Activated CD4-positive, alpha-beta memory T cell treated with anti-CD3 and anti-CD28 coated beads, Interleukin-2, amount 10 ng/mL, durations not matched to agents 7 days and 5 days (primary cell): Measurements from ENCODE around the gene MATR3. TPM values are rescaled to one million over a fixed set of nuclear protein-coding genes. Genes with fewer than 3 reads are reported as not detected.
A peak's percentile ranks its signal among the peaks of the same experiment; 100 is the strongest.
"Not testable (repeated sequence)": the region's sequence is repeated elsewhere in the genome, so short reads cannot be mapped to it uniquely, and the experiment has no call there.

ENCODE experiments used
- CTCF ChIA-PET: fragments of 350-600 bp; sonication (Branson Sonifier 250); formaldehyde crosslinking; loops from one replicate; lab custom pipeline; 2021; ENCODE audit warnings: antibody characterized with exemption, inconsistent platforms; lab: Charles Lee
- POLR2A ChIA-PET: fragments of 350-600 bp; sonication (Branson Sonifier 250); formaldehyde crosslinking; loops from one replicate; lab custom pipeline; 2021; ENCODE audit warnings: antibody characterized with exemption; lab: Charles Lee
- DNase-seq: peaks from one replicate; pipeline ENCODE4 v3.0.0-alpha.2; 2020
- H3K27ac Mint-ChIP-seq: one replicate; pipeline ENCODE4 v1.8.0; 2021; ENCODE audit warnings: mild to moderate bottlenecking, mixed read lengths
- H3K27me3 Mint-ChIP-seq: one replicate; pipeline ENCODE4 v1.8.0; 2021; ENCODE audit warnings: mixed read lengths
- H3K36me3 Mint-ChIP-seq: one replicate; pipeline ENCODE4 v1.8.0; 2021; ENCODE audit warnings: low read depth, mixed read lengths
- H3K4me1 Mint-ChIP-seq: one replicate; pipeline ENCODE4 v1.8.0; 2021; ENCODE audit warnings: mixed read lengths
- H3K4me3 Mint-ChIP-seq: one replicate; pipeline ENCODE4 v1.8.0; 2021; ENCODE audit warnings: mild to moderate bottlenecking, mixed read lengths
- H3K9me3 Mint-ChIP-seq: one replicate; pipeline ENCODE4 v1.8.0; 2021; ENCODE audit warnings: mixed read lengths
- total RNA-seq, 2 experiments: library from RNA; stranded (reverse); gene quantifications; one replicate each; pipeline ENCODE4 v1.2.3, GENCODE V29; 2021

The MATR3 gene
- total RNA-seq, 2 experiments from 2014 or later, result 168 to 193 TPM

DNA sequence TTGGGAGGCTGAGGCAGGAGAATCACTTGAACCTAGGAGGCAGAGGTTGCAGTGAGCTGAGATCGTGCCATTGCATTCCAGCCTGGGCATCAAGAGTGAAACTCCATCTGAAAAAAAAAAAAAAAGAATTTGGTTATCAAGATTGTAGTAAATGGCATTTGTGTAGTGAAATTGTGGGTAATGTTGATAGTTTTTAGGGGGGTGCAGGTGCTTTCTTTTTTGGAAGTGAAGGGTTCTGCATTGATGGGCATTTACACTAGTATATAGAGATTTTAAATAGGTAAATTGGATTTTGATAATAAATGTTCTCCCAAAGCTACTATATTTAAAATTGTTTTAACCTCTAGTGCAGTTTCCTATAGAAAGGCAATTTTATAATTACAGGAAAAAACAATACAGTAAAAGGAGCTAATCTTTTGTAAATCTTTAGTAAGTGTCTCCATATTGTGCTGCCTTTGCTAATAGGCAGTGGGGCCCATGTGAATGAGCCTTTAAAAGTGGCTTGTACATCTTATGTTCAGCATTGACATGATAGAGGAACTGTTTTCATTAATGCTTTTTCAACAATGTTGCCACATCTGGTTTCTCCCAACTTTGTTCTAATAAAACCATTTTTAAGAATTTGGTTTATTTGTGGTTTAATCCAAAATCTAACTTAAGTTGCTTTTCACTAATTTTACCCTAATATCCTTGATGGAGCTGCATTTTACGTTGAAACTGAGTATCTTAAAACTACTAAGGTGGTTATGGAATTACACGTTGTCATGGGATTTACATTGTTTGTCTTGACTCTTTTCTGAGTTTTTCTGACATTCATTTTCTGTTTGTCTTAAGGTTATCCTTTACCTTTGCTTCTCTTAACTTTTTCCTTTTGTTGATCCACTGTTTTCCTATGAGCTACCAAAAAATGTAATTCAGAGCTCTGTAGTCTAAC is 11.1 kb downstream of the MATR3 start:
- Mint-ChIP-seq H3K36me3 (peaks cover 27% of the 10 kb centered on the region), H3K27me3 (no peaks in the 10 kb centered on the region), H3K27ac (peak overlapping the region; percentile 44), H3K9me3 (no peaks in the 10 kb centered on the region), H3K4me3 (no peak overlapping the region), H3K4me1 (peaks cover 84% of the 10 kb centered on the region)
- ChIA-PET CTCF (interaction anchor here (0.5 to 1.9 kb wide), 7 partner anchors 11 to 729 kb away, joined by 3 to 5 read pairs (median 3); partner anchors contain the start of genes HSPA9 and PAIP2), POLR2A (interaction anchor here (0.6 to 13.1 kb wide), 7 partner anchors 8 to 657 kb away, joined by 3 to 165 read pairs (median 4); partner anchors contain the start of genes MATR3, PAIP2 and STING1)
- no peak for DNase-seq

DNA sequence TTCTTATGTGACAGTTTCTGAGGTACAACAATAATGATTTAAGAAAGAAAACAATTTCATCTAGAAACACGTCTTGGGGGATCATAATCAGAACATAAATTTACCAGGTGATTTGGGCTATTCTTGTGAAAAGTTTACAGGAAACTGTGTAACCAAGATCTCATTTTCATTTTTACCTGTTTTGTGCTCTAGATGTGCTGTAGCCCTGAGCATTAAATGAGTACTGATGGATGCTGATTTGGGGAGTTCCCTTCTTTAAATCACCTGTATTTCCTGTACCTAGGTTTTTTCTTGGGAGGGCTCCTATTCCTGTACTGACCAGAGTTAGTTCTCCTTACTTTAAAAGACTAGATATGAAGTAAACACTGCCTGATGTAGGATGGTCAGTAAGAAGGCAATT is 12.7 kb downstream of the MATR3 start:
- Mint-ChIP-seq H3K4me1 (peaks cover 89% of the 10 kb centered on the region), H3K27me3 (no peaks in the 10 kb centered on the region), H3K36me3 (peaks cover 28% of the 10 kb centered on the region), H3K9me3 (no peaks in the 10 kb centered on the region), H3K4me3 (no peak overlapping the region), H3K27ac (peak overlapping the region; percentile 53)
- ChIA-PET CTCF (interaction anchor here (1.6 kb wide), 1 partner anchor 9 kb away, joined by 8 read pairs; no protein-coding TSS in a partner anchor), POLR2A (interaction anchor here (0.9 to 13.1 kb wide), 3 partner anchors 10 to 35 kb away, joined by 4 to 165 read pairs (median 20); partner anchors contain the start of genes MATR3 and PAIP2)
- DNase-seq, result no peak

DNA sequence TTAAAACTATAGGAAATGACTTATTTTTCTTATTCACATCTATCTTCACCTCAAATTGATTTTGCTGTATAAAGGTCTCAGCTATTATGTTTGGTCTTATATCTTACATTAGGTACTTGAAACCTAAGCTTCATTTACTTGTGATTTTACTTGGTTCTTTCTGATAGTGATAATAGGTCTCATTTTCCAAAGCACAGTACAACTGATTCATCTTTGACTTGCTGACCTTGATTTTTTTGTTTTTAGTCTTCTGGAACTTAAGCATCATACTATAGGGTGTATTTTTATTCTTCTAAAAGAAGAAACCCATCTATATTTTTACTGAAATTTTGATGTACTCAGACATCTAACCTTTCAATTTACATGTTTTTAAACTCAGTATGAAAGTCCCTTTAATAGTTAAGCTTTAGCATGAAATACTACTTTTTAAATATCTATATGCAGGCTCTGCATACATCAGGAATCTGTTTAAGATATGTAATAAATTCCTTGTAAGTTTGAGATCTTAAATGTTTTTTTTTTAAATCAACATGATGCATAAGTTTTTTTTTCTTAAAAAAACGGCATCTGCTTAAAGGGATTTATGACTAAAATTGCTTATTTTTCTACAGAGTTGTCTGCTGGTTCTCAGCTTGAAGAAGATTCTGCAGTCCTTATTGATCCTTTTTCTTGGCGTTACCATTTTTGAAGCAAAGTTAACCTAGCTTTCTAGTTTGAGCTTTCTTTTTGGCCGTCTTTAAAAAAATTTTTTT is 13.3 kb downstream of the MATR3 start:
- Mint-ChIP-seq H3K27me3 (no peaks in the 10 kb centered on the region), H3K27ac (peak overlapping the region; percentile 53), H3K9me3 (no peaks in the 10 kb centered on the region), H3K4me3 (no peak overlapping the region), H3K4me1 (peaks cover 87% of the 10 kb centered on the region), H3K36me3 (peaks cover 25% of the 10 kb centered on the region)
- ChIA-PET CTCF (interaction anchor here (1.6 kb wide), 1 partner anchor 10 kb away, joined by 8 read pairs; no protein-coding TSS in a partner anchor), POLR2A (interaction anchor here (0.9 to 13.1 kb wide), 5 partner anchors 10 to 254 kb away, joined by 3 to 165 read pairs (median 4); partner anchors contain the start of genes MATR3, PAIP2 and UBE2D2)
- no peak for DNase-seq

DNA sequence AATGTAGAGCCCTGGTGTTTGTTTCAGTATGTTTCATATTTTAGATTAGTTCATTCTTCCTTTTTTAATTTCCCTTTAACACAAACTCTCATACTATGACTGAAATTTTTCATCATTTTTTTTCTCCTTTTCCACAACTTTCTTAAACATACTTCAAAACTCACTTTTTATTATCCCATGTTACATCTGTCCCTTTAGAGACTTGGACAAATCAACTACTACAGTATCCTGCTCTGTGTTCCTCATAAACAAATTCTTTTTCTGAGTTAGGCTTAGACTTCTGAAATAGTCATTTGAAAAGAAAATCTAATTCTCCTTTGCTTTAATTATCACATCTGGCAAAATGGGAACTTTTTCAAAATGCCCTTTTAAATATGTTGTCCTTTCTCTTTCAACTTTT is 15.3 kb downstream of the MATR3 start:
- no peak for DNase-seq

DNA sequence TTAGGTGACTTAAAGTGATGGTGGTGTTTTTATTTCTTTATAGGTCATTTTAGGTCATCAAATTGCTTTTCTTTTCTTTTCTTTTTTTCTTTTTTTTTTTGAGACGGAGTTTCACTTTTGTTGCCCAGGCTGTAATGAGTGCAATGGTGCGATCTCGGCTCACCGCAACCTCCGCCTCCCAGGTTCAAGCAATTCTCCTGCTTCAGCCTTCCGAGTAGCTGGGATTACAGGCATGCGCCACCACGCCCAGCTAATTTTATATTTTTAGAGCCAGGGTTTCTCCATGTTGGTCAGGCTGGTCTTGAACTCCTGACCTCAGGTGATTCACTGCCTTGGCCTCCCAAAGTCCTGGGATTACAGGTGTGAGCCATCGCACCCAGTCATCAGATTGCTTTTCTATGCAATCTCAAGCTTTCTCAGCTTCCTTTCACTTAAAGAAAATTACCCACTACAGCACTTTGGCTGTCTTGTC is 17.2 kb downstream of the MATR3 start:
- not testable (repeated sequence) for H3K9me3 Mint-ChIP-seq, H3K27me3 Mint-ChIP-seq, DNase-seq, H3K4me3 Mint-ChIP-seq
- Mint-ChIP-seq H3K36me3 (peaks cover 37% of the 10 kb centered on the region), H3K4me1 (peaks cover 75% of the 10 kb centered on the region), H3K27ac (peak overlapping the region; percentile 42)
- POLR2A ChIA-PET, result interaction anchor here (2.5 to 13.1 kb wide), 2 partner anchors 14 to 31 kb away, joined by 8 to 165 read pairs; partner anchors contain the start of genes MATR3 and PAIP2
- CTCF ChIA-PET, result interaction anchor here (0.7 to 1.4 kb wide), 3 partner anchors 9 to 686 kb away, joined by 3 to 4 read pairs (median 4); no protein-coding TSS in a partner anchor

More for the DNA sequence above, 15.3 kb downstream of the MATR3 start:
- no peak overlapping the region for H3K4me3 Mint-ChIP-seq
- H3K27ac Mint-ChIP-seq, result no peak overlapping the region
- peaks cover 22% of the 10 kb centered on the region for H3K36me3 Mint-ChIP-seq
- H3K4me1 Mint-ChIP-seq, result peaks cover 80% of the 10 kb centered on the region
- POLR2A ChIA-PET, result interaction anchor here (0.8 to 13.1 kb wide), 2 partner anchors 12 to 32 kb away, joined by 4 to 165 read pairs; partner anchors contain the start of gene MATR3
- H3K9me3 Mint-ChIP-seq, result no peaks in the 10 kb centered on the region
- no peaks in the 10 kb centered on the region for H3K27me3 Mint-ChIP-seq
- CTCF ChIA-PET, result interaction anchor here (1.4 kb wide), 1 partner anchor 9 kb away, joined by 3 read pairs; no protein-coding TSS in a partner anchor

DNA sequence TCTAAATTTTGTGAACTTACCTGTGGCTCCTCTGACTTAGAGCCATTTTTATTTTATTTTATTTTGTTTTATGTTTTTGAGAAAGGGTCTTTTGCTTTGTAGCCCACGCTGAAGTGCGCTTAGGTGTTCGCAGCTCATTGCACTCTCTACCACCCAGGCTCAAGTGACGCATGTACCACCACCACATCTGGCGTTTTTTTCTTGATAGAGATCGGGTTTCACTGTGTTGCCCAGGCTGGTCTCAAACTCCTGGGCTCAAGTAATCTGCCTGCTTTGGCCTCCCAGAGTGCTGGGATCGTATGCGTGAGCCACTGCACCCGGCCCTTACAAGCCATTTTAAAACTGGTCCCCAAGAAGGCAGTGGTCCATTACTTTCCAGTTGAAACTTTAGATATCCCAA is 18.5 kb downstream of the MATR3 start:
- Mint-ChIP-seq H3K36me3 (peaks cover 45% of the 10 kb centered on the region), H3K27me3 (no peaks in the 10 kb centered on the region), H3K4me3 (no peak overlapping the region), H3K9me3 (no peaks in the 10 kb centered on the region), H3K4me1 (peaks cover 65% of the 10 kb centered on the region), H3K27ac (no peak overlapping the region)
- CTCF ChIA-PET, result interaction anchor here (0.8 kb wide), 1 partner anchor 18 kb away, joined by 3 read pairs; no protein-coding TSS in a partner anchor
- POLR2A ChIA-PET, result interaction anchor here (1.0 to 13.1 kb wide), 4 partner anchors 9 to 30 kb away, joined by 4 to 165 read pairs (median 5); partner anchors contain the start of genes MATR3 and PAIP2
- DNase-seq, result no peak

DNA sequence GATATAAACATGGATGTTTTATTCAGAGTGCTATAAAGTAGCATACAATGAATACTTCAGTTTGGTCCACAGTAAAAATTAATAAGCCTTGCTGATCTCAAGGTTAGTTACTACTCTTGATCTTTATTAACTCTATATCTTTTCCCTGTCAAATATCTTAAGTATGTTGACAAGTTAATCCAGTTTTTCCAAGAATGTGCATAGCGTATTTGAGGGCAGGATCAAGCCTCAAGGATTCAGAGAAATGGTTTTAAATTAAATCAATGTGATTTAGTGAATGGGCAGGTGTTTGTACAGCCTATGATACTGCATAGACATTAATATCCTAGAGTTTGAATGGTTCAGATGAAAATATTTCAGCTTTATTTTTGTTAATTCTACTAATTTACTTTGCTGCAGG is 20.7 kb downstream of the MATR3 start:
- POLR2A ChIA-PET, result interaction anchor here (13.1 kb wide), 1 partner anchor 18 kb away, joined by 165 read pairs; the partner anchor contains the start of gene MATR3
- CTCF ChIA-PET, result no interaction called here
- H3K36me3 Mint-ChIP-seq, result peaks cover 45% of the 10 kb centered on the region
- H3K4me3 Mint-ChIP-seq, result no peak overlapping the region
- H3K4me1 Mint-ChIP-seq, result peaks cover 45% of the 10 kb centered on the region
- H3K27ac Mint-ChIP-seq, result no peak overlapping the region
- DNase-seq, result no peak
- no peaks in the 10 kb centered on the region for H3K9me3 Mint-ChIP-seq
- H3K27me3 Mint-ChIP-seq, result no peaks in the 10 kb centered on the region

DNA sequence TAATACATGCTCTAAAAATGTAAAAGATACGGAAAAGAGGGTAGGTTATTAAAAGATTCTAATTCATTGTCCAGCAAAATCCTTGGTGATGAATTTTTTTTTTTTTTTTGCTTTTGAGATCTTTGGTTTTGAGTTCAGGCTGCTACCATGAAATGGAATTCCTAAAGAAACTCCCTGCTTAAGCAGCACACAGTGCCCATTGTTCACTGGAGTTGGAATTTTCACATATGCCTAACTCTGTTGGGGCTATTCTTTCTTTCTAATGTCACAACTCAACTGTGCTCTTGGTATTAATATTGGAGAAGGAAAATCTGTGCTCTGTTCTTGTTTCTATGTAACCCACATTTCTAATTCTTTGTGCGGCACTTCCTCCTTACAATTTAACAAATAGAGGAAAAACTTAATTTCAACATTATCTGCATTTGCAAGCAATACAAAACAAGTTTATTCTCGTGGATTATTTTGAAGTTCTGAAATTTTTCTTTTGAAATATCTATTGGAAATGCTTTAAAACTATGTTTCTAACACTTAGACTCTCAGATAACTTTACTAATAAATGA is 21.6 kb downstream of the MATR3 start:
- H3K27ac Mint-ChIP-seq, result no peak overlapping the region
- POLR2A ChIA-PET, result interaction anchor here (1.9 to 13.1 kb wide), 2 partner anchors 19 to 22 kb away, joined by 5 to 165 read pairs; partner anchors contain the start of gene MATR3
- no peaks in the 10 kb centered on the region for H3K9me3 Mint-ChIP-seq
- H3K36me3 Mint-ChIP-seq, result peaks cover 47% of the 10 kb centered on the region
- DNase-seq, result no peak
- H3K4me3 Mint-ChIP-seq, result no peak overlapping the region
- H3K4me1 Mint-ChIP-seq, result peaks cover 36% of the 10 kb centered on the region
- H3K27me3 Mint-ChIP-seq, result no peaks in the 10 kb centered on the region
- CTCF ChIA-PET, result interaction anchor here (0.5 kb wide), 1 partner anchor 12 kb away, joined by 3 read pairs; no protein-coding TSS in a partner anchor

DNA sequence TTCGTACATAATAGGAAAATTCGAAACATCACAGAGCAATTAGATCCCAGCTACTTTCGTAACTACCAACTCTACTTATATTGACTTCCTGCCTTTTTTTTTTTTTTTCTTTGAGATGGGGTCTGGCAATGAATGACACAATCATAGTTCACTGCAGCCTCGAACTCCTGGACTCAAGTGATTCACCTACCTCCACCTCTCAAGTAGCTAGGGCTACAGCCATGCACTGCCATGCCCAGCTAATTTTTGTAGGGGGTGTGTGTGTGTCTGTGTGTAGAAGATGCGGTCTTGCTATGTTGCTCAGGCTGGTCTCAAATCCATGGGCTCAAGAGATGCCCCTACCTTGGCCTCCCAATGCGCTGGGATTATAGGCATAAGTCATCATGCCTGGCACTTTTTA is 42.3 kb downstream of the MATR3 start:
- ChIA-PET CTCF (no interaction called here), POLR2A (interaction anchor here (1.2 to 1.6 kb wide), 3 partner anchors 23 to 56 kb away, joined by 3 to 4 read pairs (median 4); no protein-coding TSS in a partner anchor)
- Mint-ChIP-seq H3K27me3 (no peaks in the 10 kb centered on the region), H3K4me1 (peaks cover 15% of the 10 kb centered on the region), H3K27ac (peak overlapping the region; percentile 14), H3K4me3 (no peak overlapping the region), H3K36me3 (peaks cover 26% of the 10 kb centered on the region), H3K9me3 (no peaks in the 10 kb centered on the region)
- no peak for DNase-seq

DNA sequence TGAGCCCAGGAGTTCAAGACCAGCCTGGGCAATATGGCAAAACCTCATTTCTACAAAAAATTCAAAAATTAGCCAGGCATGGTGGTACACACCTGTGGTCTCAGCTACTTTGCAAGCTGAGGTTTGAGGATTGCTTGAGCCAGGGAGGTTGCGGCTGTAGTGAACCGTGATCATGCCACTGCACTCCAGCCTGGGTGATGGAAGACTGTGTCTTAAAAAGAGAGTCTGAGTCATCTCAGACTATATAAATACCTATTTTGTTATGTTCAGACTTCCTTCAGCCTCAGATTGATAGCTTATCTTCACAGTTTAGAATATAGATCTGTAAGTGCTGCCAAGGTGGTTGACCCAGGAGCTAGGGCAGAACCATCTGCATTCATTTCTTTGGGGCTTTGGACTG is 46.5 kb downstream of the MATR3 start:
- DNase-seq, result no peak
- Mint-ChIP-seq H3K27ac (no peak overlapping the region), H3K9me3 (no peaks in the 10 kb centered on the region), H3K4me1 (peaks cover 45% of the 10 kb centered on the region), H3K36me3 (peaks cover 19% of the 10 kb centered on the region), H3K4me3 (no peak overlapping the region), H3K27me3 (no peaks in the 10 kb centered on the region)
- POLR2A ChIA-PET, result interaction anchor here (1.1 to 3.8 kb wide), 10 partner anchors 8 to 64 kb away, joined by 3 to 122 read pairs (median 18); partner anchors contain the start of genes MATR3, MZB1 and PROB1
- CTCF ChIA-PET, result interaction anchor here (3.2 kb wide), 1 partner anchor 52 kb away, joined by 23 read pairs; the partner anchor contains the start of gene MZB1

DNA sequence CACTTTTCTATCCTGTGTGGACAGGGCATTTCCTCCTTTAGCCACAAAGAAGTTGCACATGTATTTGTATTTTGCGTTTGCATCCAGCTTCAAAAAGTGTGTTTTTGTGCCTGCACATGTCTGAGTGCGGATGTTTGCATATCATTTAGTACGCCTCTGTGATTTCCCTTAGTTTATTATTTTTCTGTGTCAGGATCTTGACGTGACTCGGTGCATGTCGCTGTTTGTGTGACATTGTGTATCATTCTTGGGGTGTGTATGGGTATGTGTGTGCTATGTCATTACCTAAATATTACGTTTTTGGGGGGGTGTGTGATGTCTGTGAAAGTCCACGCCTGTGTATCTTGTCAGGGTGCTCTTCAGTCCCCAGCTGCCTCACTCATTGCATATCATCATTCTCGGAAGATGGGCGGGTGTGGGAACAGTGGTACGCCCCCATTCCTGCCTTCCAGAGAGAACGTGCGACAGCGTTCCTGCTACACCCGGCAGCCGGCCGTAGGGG is 47.7 kb downstream of the MATR3 start:
- POLR2A ChIA-PET, result interaction anchor here (0.8 to 3.8 kb wide), 37 partner anchors 9 to 793 kb away, joined by 3 to 122 read pairs (median 6); partner anchors contain the start of genes HSPA9, MATR3, MZB1 and PROB1

More for the DNA sequence above, 47.7 kb downstream of the MATR3 start:
- no peaks in the 10 kb centered on the region for H3K9me3 Mint-ChIP-seq
- peak overlapping the region; percentile 98 for H3K4me3 Mint-ChIP-seq
- peaks cover 49% of the 10 kb centered on the region for H3K4me1 Mint-ChIP-seq
- DNase-seq, result no peak
- H3K27me3 Mint-ChIP-seq, result no peaks in the 10 kb centered on the region
- H3K27ac Mint-ChIP-seq, result peak overlapping the region; percentile 99
- H3K36me3 Mint-ChIP-seq, result peaks cover 25% of the 10 kb centered on the region
- CTCF ChIA-PET, result interaction anchor here (0.8 to 3.2 kb wide), 14 partner anchors 8 to 798 kb away, joined by 3 to 23 read pairs (median 5); partner anchors contain the start of genes ETF1, MATR3 and MZB1
